Mesenchymal stem cell (in vitro differentiated cells and primary cell): ENCODE results near the gene AADAC.

ENCODE experiments used
- DNase-seq: peaks from one replicate; pipeline ENCODE4 v3.0.0-alpha.2; 2013
- H2AFZ ChIP-seq: one replicate; pipeline ENCODE4 v1.6.1; 2013; ENCODE audit warnings: low read depth, mild to moderate bottlenecking, control low read depth, inconsistent platforms, low read length, moderate library complexity
- H2AK5ac ChIP-seq: 2 replicates; pipeline ENCODE4 v1.6.1; 2013; ENCODE audit warnings: low read length, moderate library complexity, mild to moderate bottlenecking, inconsistent platforms; ENCODE audit not compliant: severe bottlenecking
- H2BK120ac ChIP-seq: one replicate; pipeline ENCODE4 v1.6.1; 2013; ENCODE audit warnings: low read depth, mild to moderate bottlenecking, inconsistent platforms, low read length, moderate library complexity
- H2BK12ac ChIP-seq, 2 experiments: one replicate each; pipeline ENCODE4 v1.6.1; 2013; ENCODE audit warnings: inconsistent platforms in 2 of 2, low read length in 2 of 2, mild to moderate bottlenecking in 2 of 2, moderate library complexity in 2 of 2, control low read depth in 1 of 2
- H2BK15ac ChIP-seq: one replicate; pipeline ENCODE4 v1.6.1; 2013; ENCODE audit warnings: mild to moderate bottlenecking, low read depth, inconsistent platforms; ENCODE audit not compliant: poor library complexity, severe bottlenecking
- H2BK5ac ChIP-seq: 2 replicates; pipeline ENCODE4 v1.6.1; 2013; ENCODE audit warnings: low read depth, mild to moderate bottlenecking, low read length, control low read depth, inconsistent platforms; ENCODE audit not compliant: poor library complexity, severe bottlenecking
- H3K14ac ChIP-seq, 2 experiments: one replicate each; pipeline ENCODE4 v1.6.1; 2013; ENCODE audit warnings: inconsistent platforms in 2 of 2, low read length in 2 of 2, control low read depth in 1 of 2, mild to moderate bottlenecking in 1 of 2, moderate library complexity in 1 of 2
- H3K18ac ChIP-seq, 2 experiments: one replicate each; pipeline ENCODE4 v1.6.1; 2013; ENCODE audit warnings: inconsistent platforms in 2 of 2, low read length in 2 of 2, control low read depth in 1 of 2, low read depth in 1 of 2, mild to moderate bottlenecking in 1 of 2
- H3K23ac ChIP-seq, 2 experiments: one replicate each; pipeline ENCODE4 v1.6.1; 2013; ENCODE audit warnings: inconsistent platforms in 2 of 2, low read length in 2 of 2, mild to moderate bottlenecking in 2 of 2, moderate library complexity in 2 of 2, control low read depth in 1 of 2
- H3K27ac ChIP-seq: 2 replicates; pipeline ENCODE4 v1.5.1; 2013; ENCODE audit warnings: mild to moderate bottlenecking, moderate library complexity, low read length, control low read depth, inconsistent platforms; ENCODE audit not compliant: poor library complexity, severe bottlenecking
- H3K27me3 ChIP-seq, 2 experiments: 2 replicates each; pipeline versions ENCODE4 v1.6.1 to v1.7.0; 2013; ENCODE audit warnings: low read length in 2 of 2, mild to moderate bottlenecking in 2 of 2, moderate library complexity in 2 of 2, control low read depth in 1 of 2, inconsistent platforms in 1 of 2; ENCODE audit not compliant: control insufficient read depth in 1 of 2, insufficient read depth in 1 of 2
- H3K36me3 ChIP-seq, 2 experiments: 2 replicates each; pipeline versions ENCODE4 v1.6.1 to v1.7.0; 2013; ENCODE audit warnings: low read length in 2 of 2, control low read depth in 1 of 2, inconsistent platforms in 1 of 2, low read depth in 1 of 2, mild to moderate bottlenecking in 1 of 2; ENCODE audit not compliant: insufficient read depth in 2 of 2, control insufficient read depth in 1 of 2
- H3K4ac ChIP-seq, 2 experiments: one replicate each; pipeline ENCODE4 v1.6.1; 2013; ENCODE audit warnings: inconsistent platforms in 2 of 2, low read length in 2 of 2, mild to moderate bottlenecking in 2 of 2, moderate library complexity in 2 of 2, control low read depth in 1 of 2, low read depth in 1 of 2
- H3K4me1 ChIP-seq: 2 replicates; pipeline ENCODE4 v1.6.1; 2013; ENCODE audit warnings: low read depth, low read length, control low read depth; ENCODE audit not compliant: control insufficient read depth, insufficient read depth
- H3K4me2 ChIP-seq: 2 replicates; pipeline ENCODE4 v1.6.1; 2013; ENCODE audit warnings: low read length, mild to moderate bottlenecking, inconsistent platforms; ENCODE audit not compliant: poor library complexity, severe bottlenecking
- H3K4me3 ChIP-seq, 2 experiments: 2 replicates each; pipeline versions ENCODE4 v1.5.1 to v1.7.0; 2013; ENCODE audit warnings: low read length in 2 of 2, mild to moderate bottlenecking in 2 of 2, control low read depth in 1 of 2, low read depth in 1 of 2; ENCODE audit not compliant: insufficient read depth in 1 of 2
- H3K79me1 ChIP-seq: replicated peaks from 2 replicates; pipeline ENCODE4 v1.6.1; 2013; ENCODE audit warnings: mild to moderate bottlenecking, control low read depth, low read length, inconsistent platforms; ENCODE audit not compliant: poor library complexity, severe bottlenecking
- H3K9ac ChIP-seq: 2 replicates; pipeline ENCODE4 v1.7.0; 2013; ENCODE audit warnings: mild to moderate bottlenecking, low read length, moderate library complexity
- H3K9me3 ChIP-seq: 2 replicates; pipeline ENCODE4 v1.7.0; 2013; ENCODE audit warnings: mild to moderate bottlenecking, low read length; ENCODE audit not compliant: control insufficient read depth
- H4K8ac ChIP-seq: one replicate; pipeline ENCODE4 v1.6.1; 2013; ENCODE audit warnings: inconsistent platforms, mild to moderate bottlenecking, low read length, moderate library complexity
- H4K91ac ChIP-seq: one replicate; pipeline ENCODE4 v1.6.1; 2013; ENCODE audit warnings: mild to moderate bottlenecking, low read length, inconsistent platforms
- WGBS: methylation state at CpG from one replicate; pipeline ENCODE4 v1.1.7; 2013; ENCODE audit warnings: mixed read lengths; 5-methylcytosine and 5-hydroxymethylcytosine counted together

AADAC gene

DNA sequence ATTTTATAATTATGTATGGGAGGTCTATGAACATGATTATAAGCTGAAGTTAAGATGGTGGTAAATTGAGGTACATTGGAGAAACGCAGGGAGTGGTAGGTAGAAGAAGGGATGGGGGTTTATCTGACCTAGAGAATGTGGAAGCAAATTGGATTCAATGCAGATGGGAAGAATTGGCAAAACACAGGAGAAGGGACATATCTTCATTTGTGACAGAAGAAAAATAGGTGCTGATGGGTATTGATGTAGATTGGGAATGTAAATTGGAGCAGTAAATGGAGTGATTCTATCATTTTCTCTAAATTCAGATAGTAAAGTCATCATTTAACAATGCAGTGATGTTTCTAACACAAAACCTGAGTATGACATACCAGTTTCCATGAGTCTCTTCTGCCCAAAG lies 39.7 kb upstream of the AADAC start:
- no peak overlapping the region for H2BK12ac ChIP-seq
- no peak overlapping the region for H2AK5ac ChIP-seq
- H3K4me1 ChIP-seq = no peaks in the 10 kb centered on the region
- 91% methylated on average over 1 of the region's 1 CpG for WGBS
- no peak overlapping the region for H3K9ac ChIP-seq
- no peak overlapping the region for H4K8ac ChIP-seq
- H2BK15ac ChIP-seq = no peak overlapping the region
- H3K4ac ChIP-seq = no peak overlapping the region
- H4K91ac ChIP-seq = no peak overlapping the region
- H2AFZ ChIP-seq = no peak overlapping the region
- H3K4me2 ChIP-seq = no peak overlapping the region
- no peak overlapping the region for H3K4me3 ChIP-seq
- H2BK5ac ChIP-seq = no peak overlapping the region
- no peaks in the 10 kb centered on the region for H3K9me3 ChIP-seq
- no peak overlapping the region for H3K14ac ChIP-seq
- no peak overlapping the region for H3K27ac ChIP-seq
- H3K36me3 ChIP-seq = no peaks in the 10 kb centered on the region
- no peaks in the 10 kb centered on the region for H3K27me3 ChIP-seq
- no peak overlapping the region for H3K23ac ChIP-seq
- DNase-seq = no peak
- no peak overlapping the region for H2BK120ac ChIP-seq
- no peaks in the 10 kb centered on the region for H3K79me1 ChIP-seq
- no peak overlapping the region for H3K18ac ChIP-seq

DNA sequence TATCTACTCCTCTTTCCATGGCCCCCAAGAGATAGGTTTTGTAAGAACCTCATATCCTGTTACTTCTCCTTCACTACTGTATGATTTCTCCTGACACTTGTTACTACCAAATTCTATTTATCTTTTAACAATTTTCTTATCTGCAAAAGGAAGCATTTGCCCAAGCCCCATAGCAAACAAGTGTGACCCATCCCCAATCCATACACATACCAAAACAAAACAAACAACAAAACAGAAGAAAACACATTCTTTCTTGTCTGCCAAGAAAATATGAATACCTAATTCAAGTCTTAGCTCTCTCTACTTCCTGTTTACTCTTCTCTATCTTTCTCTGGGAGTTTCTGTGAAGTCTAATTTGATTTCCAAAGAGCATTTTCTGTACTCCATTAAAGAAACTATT lies 39.0 kb upstream of the AADAC start:
- Histone ChIP-seq H3K27ac (no peak overlapping the region), H4K91ac (no peak overlapping the region), H3K9ac (no peak overlapping the region), H3K18ac (no peak overlapping the region), H3K4ac (no peak overlapping the region), H2BK5ac (no peak overlapping the region), H2AK5ac (no peak overlapping the region), H3K9me3 (no peaks in the 10 kb centered on the region), H3K4me2 (no peak overlapping the region), H3K4me1 (no peaks in the 10 kb centered on the region), H3K79me1 (no peaks in the 10 kb centered on the region), H3K14ac (no peak overlapping the region), H2BK12ac (no peak overlapping the region), H3K36me3 (no peaks in the 10 kb centered on the region), H2BK15ac (no peak overlapping the region), H3K4me3 (no peak overlapping the region), H2BK120ac (no peak overlapping the region), H4K8ac (no peak overlapping the region), H2AFZ (no peak overlapping the region), H3K23ac (no peak overlapping the region), H3K27me3 (no peaks in the 10 kb centered on the region)
- DNase-seq = no peak

DNA sequence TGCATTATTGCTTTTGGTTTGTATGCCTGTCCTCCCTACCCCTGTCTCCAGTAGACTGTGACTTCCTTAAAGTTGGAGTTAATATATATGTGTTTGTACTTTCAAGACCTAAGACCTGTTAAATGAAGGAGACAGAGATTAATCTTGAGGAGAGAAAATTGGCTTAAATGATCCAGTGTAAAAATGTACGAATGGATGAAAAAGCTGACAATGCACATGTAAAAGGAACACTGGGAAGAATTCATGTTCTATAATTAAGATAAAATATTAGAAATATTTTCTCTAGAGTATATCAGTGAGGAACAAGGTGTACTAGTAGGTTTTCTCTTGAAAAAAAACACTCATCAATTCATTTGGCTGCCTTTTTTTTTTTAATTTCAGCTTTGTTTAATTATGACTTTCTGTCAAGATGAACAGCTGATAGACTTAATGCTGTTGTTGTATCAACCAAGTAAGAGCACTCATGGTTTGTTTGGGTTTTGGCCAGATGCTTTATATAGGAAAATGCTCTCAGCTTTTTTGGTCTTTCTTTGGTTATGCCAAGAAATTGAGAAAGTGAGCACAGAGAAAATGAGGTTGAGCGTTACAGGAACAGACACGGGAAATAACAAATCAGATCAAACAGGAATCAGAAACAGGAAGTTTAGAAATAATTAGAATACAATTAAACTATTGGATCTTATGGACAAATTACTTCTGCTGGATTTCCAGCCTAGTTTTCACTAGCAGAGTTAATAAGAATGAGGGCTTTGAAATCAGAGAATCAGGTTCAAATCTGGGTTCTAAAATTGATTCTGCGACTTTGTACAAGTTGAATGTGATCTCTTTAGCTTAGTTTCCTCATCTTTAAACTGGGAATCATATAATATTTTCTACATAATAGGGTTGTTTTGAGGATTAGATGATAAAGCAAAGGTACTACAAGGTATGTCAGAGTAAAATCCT lies 38.3 kb upstream of the AADAC start:
- no peaks in the 10 kb centered on the region for H3K4me1 ChIP-seq
- H3K27ac ChIP-seq = no peak overlapping the region
- WGBS = 100% methylated on average over 2 of the region's 4 CpGs
- H3K4ac ChIP-seq = no peak overlapping the region
- no peaks in the 10 kb centered on the region for H3K9me3 ChIP-seq
- H3K18ac ChIP-seq = no peak overlapping the region
- H3K23ac ChIP-seq = no peak overlapping the region
- no peaks in the 10 kb centered on the region for H3K79me1 ChIP-seq
- H4K8ac ChIP-seq = no peak overlapping the region
- H2BK12ac ChIP-seq = no peak overlapping the region
- no peak overlapping the region for H3K9ac ChIP-seq
- no peak overlapping the region for H2BK15ac ChIP-seq
- no peak overlapping the region for H2BK5ac ChIP-seq
- H2AFZ ChIP-seq = no peak overlapping the region
- H2AK5ac ChIP-seq = no peak overlapping the region
- H3K4me2 ChIP-seq = no peak overlapping the region
- no peak overlapping the region for H2BK120ac ChIP-seq
- DNase-seq = no peak
- H4K91ac ChIP-seq = no peak overlapping the region
- no peaks in the 10 kb centered on the region for H3K36me3 ChIP-seq
- H3K27me3 ChIP-seq = no peaks in the 10 kb centered on the region
- no peak overlapping the region for H3K4me3 ChIP-seq
- no peak overlapping the region for H3K14ac ChIP-seq

DNA sequence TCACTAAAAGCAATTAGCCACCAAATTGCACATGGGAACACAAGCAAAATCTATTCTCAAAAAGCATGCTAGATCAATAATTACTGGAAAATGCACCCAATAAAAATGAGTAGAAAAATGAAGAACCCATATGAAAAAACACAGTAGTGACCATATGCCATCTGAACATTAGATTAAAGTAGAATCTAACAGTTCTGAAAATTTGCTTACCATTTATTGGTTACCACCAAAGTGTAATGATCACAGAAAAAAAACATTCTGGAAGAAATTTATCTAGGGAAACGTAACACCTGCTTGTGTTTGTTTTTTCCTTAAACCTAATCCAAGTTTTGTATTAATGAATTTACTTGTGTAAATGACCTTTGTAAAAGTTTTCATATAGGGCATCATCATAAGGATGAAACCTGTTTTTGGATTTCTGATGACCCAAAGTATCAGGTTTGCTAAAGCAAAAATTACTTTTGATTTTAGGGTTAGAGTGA lies 37.6 kb upstream of the AADAC start:
- H2AK5ac ChIP-seq = no peak overlapping the region
- no peaks in the 10 kb centered on the region for H3K27me3 ChIP-seq
- no peak overlapping the region for H2BK12ac ChIP-seq
- H3K27ac ChIP-seq = no peak overlapping the region
- no peak overlapping the region for H3K4ac ChIP-seq
- no peak overlapping the region for H2BK5ac ChIP-seq
- no peak overlapping the region for H4K8ac ChIP-seq
- no peaks in the 10 kb centered on the region for H3K9me3 ChIP-seq
- no peak overlapping the region for H2AFZ ChIP-seq
- no CpG with 5 or more reads among the region's 1 CpG for WGBS
- no peak overlapping the region for H3K4me2 ChIP-seq
- no peaks in the 10 kb centered on the region for H3K36me3 ChIP-seq
- H2BK120ac ChIP-seq = no peak overlapping the region
- no peak for DNase-seq
- no peak overlapping the region for H3K9ac ChIP-seq
- no peak overlapping the region for H3K18ac ChIP-seq
- H3K79me1 ChIP-seq = no peaks in the 10 kb centered on the region
- H3K23ac ChIP-seq = no peak overlapping the region
- H4K91ac ChIP-seq = no peak overlapping the region
- H3K4me3 ChIP-seq = no peak overlapping the region
- H2BK15ac ChIP-seq = no peak overlapping the region
- no peaks in the 10 kb centered on the region for H3K4me1 ChIP-seq
- no peak overlapping the region for H3K14ac ChIP-seq
